Stomach (tissue), 9 donors: ENCODE measurements around the gene HTT. TPM values are rescaled to one million over a fixed set of nuclear protein-coding genes. Genes with fewer than 3 reads are reported as not detected.
A peak's percentile ranks its signal among the peaks of the same experiment; 100 is the strongest.

Source experiments
- DNase-seq, 2 donors: peaks; one replicate each; pipeline versions ENCODE4 v3.0.0 to v3.0.0-alpha.2; 2013 to 2019
- H3K27ac ChIP-seq, 5 donors: fragments of 200-600 bp in 4 of 5; sonication (generic) in 4 of 5; one replicate each; pipeline ENCODE4 v1.5.1; 2013 to 2019; ENCODE audit warnings: mild to moderate bottlenecking in 1 of 5, moderate library complexity in 1 of 5
- H3K27me3 ChIP-seq, 3 donors: fragments of 200-600 bp; sonication (generic); one replicate each; pipeline ENCODE4 v1.5.1; 2017 to 2019; ENCODE audit warnings: mixed run types in 1 of 3
- H3K36me3 ChIP-seq, 4 donors: fragments of 200-600 bp; sonication (generic); 1 replicate in 3 of 4; 2 replicates in 1 of 4; pipeline ENCODE4 v1.5.1; 2016 to 2019
- H3K4me1 ChIP-seq, 4 donors: fragments of 200-600 bp; sonication (generic); one replicate each; pipeline ENCODE4 v1.5.1; 2016 to 2019
- H3K4me3 ChIP-seq, 4 donors: fragments of 200-600 bp; sonication (generic) in 3 of 4; one replicate each; pipeline ENCODE4 v1.5.1; 2016 to 2019; ENCODE audit warnings: mild to moderate bottlenecking in 1 of 4
- H3K9me3 ChIP-seq, 4 donors: fragments of 200-600 bp; sonication (generic); one replicate each; pipeline ENCODE4 v1.5.1; 2016 to 2019
- EP300 ChIP-seq: sonication (generic); formaldehyde crosslinking; IDR thresholded peaks from one replicate; pipeline ENCODE4 v1.6.1; 2017; ENCODE audit warnings: antibody characterized with exemption
- POLR2A ChIP-seq, 4 donors: fragments of 450-650 bp; IDR thresholded peaks; one replicate each; pipeline ENCODE4 v1.6.1; 2016; ENCODE audit warnings: antibody characterized with exemption in 4 of 4, control low read depth in 2 of 4, mild to moderate bottlenecking in 1 of 4, moderate library complexity in 1 of 4
- POLR2AphosphoS5 ChIP-seq, 3 donors: sonication (generic); formaldehyde crosslinking; IDR thresholded peaks; one replicate each; pipeline ENCODE4 v1.6.1; 2016; ENCODE audit warnings: antibody characterized with exemption in 3 of 3
- WGBS, 5 donors: extraction: QIAGEN DNeasy Blood & Tissue Kit in 3 of 5; methylation state at CpG; one replicate each; pipeline versions ENCODE4 v1.1.5 to v1.1.7; 2013 to 2018; 5-methylcytosine and 5-hydroxymethylcytosine counted together
- intact Hi-C: fragments of 100-400 bp; cut with DNase I; formaldehyde crosslinking; loops from one replicate; pipeline ENCODE4 v1.15.1; 2023; ENCODE audit warnings: low total_unique reads
- polyA plus RNA-seq, 3 donors: library from polyadenylated mRNA; stranded (reverse); fragments of 200-250 nt; gene quantifications; one replicate each; pipeline ENCODE4 v1.2.3, GENCODE V29; 2013
- total RNA-seq, 5 donors: library from RNA; depleted of rRNA; stranded (reverse); fragments of >200 nt; gene quantifications; one replicate each; pipeline versions ENCODE4 v1.1.0 to v1.2.3, GENCODE V29; 2014 to 2016
- TF ChIP-seq, protein P1 (sequence below), 7 experiments: fragments of 450-650 bp in 4 of 7; fragments of 200-600 bp in 3 of 7; sonication (generic) in 3 of 7; IDR thresholded peaks; one replicate each; pipeline ENCODE4 v1.5.1; 2016 to 2019; ENCODE audit warnings: antibody characterized with exemption in 7 of 7, control low read depth in 2 of 7, mild to moderate bottlenecking in 1 of 7
- donor health status: healthy with polysubstance abuse.
- donor health status: Bipolar disorder and iron deficiency.
- donor health status: healthy.

The HTT gene
- total and polyA plus RNA-seq, 8 donors: 3.4 to 95.7 (median 41.6) TPM

- peak in 1 of 2 donors; percentile 17 for DNase-seq
- Histone ChIP-seq H3K4me1 (no peaks in the 10 kb centered on the region), H3K27me3 (no peaks in the 10 kb centered on the region), H3K36me3 (no peaks in the 10 kb centered on the region), H3K4me3 (no peak overlapping the region), H3K9me3 (no peaks in the 10 kb centered on the region), H3K27ac (no peak overlapping the region)
- no peak for TF ChIP-seq POLR2AphosphoS5 (IDR thresholded peaks at IDR 0.05)
- no peak for TF ChIP-seq POLR2A (IDR thresholded peaks at IDR 0.05)
- TF ChIP-seq, protein P1, sequence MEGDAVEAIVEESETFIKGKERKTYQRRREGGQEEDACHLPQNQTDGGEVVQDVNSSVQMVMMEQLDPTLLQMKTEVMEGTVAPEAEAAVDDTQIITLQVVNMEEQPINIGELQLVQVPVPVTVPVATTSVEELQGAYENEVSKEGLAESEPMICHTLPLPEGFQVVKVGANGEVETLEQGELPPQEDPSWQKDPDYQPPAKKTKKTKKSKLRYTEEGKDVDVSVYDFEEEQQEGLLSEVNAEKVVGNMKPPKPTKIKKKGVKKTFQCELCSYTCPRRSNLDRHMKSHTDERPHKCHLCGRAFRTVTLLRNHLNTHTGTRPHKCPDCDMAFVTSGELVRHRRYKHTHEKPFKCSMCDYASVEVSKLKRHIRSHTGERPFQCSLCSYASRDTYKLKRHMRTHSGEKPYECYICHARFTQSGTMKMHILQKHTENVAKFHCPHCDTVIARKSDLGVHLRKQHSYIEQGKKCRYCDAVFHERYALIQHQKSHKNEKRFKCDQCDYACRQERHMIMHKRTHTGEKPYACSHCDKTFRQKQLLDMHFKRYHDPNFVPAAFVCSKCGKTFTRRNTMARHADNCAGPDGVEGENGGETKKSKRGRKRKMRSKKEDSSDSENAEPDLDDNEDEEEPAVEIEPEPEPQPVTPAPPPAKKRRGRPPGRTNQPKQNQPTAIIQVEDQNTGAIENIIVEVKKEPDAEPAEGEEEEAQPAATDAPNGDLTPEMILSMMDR (IDR thresholded peaks at IDR 0.05): no peak
- TF ChIP-seq EP300: no peak
- intact Hi-C loops: no loop called here
- WGBS, 5 donors: 83 to 89% (median 86%) methylated on average over 21 to 23 of the region's 23 CpGs
These were observed 187.9 kb downstream of the HTT start for GRCh38 chr4:3262208-3263052.

DNA sequence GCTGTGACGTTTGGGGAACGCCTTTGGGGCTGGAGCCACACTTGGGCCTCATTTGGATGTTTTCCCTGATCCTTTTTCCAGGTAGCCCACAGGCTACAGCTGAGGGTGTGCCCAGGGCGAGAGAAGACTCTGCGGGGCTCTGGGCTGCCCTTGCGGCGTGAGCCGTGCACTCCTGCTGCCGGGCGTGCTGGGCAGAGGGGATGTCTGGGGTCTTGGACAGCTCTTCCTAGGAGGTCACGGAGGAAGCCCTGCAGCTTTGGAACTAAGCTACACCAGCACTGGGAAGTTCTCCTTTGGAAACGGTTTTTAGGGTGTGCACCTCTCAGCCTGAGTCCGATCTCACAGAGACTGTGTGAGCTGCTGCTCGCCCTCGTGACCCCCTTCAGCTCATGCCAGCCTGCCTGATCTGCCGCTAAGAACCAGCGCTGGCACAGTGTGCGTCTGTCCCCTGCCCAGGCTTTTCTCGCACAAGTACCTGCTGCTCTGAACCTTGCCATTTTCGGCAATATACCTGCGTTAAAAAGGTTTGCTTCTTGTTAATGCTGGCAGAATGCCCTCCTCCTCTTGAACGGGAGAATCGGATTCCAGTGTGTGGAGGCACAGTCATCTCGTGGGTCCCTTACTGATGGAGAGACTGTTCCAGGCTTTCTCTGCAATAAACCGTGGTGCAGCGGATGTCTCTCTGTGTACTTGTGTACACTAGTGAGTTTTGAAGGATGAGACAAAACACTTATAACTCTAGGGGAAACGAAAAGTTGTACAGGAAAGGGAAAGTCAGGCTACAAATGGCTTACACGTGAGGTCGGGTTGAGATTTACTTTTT, 188.8 kb downstream of the HTT start:
- no peak overlapping the region for H3K27ac ChIP-seq
- 76 to 83% (median 81%) methylated on average over 21 to 28 of the region's 28 CpGs for WGBS, 5 donors
- TF ChIP-seq POLR2A (IDR thresholded peaks at IDR 0.05) (no peak), POLR2AphosphoS5 (IDR thresholded peaks at IDR 0.05) (no peak), EP300 (no peak)
- TF ChIP-seq, protein P1 (IDR thresholded peaks at IDR 0.05): no peak
- peak in 1 of 2 donors; percentile 20 for DNase-seq
- H3K36me3 ChIP-seq: no peaks in the 10 kb centered on the region
- H3K27me3 ChIP-seq: no peaks in the 10 kb centered on the region
- no peak overlapping the region for H3K4me3 ChIP-seq
- intact Hi-C loops: no loop called here
- no peaks in the 10 kb centered on the region for H3K4me1 ChIP-seq
- no peaks in the 10 kb centered on the region for H3K9me3 ChIP-seq

- DNase-seq: peak in 1 of 2 donors; percentile 10
- WGBS, 5 donors: 62 to 67% (median 64%) methylated on average over 6 of the region's 6 CpGs
- Histone ChIP-seq H3K4me1 (no peaks in the 10 kb centered on the region), H3K27me3 (no peaks in the 10 kb centered on the region), H3K27ac (no peak overlapping the region), H3K36me3 (no peaks in the 10 kb centered on the region), H3K4me3 (no peak overlapping the region), H3K9me3 (no peaks in the 10 kb centered on the region)
- intact Hi-C loops: no loop called here
- TF ChIP-seq POLR2AphosphoS5 (IDR thresholded peaks at IDR 0.05) (no peak), POLR2A (IDR thresholded peaks at IDR 0.05) (no peak), EP300 (no peak)
- TF ChIP-seq, protein P1 (IDR thresholded peaks at IDR 0.05): no peak
These were observed 189.4 kb downstream of the HTT start for GRCh38 chr4:3263876-3264193.

DNA sequence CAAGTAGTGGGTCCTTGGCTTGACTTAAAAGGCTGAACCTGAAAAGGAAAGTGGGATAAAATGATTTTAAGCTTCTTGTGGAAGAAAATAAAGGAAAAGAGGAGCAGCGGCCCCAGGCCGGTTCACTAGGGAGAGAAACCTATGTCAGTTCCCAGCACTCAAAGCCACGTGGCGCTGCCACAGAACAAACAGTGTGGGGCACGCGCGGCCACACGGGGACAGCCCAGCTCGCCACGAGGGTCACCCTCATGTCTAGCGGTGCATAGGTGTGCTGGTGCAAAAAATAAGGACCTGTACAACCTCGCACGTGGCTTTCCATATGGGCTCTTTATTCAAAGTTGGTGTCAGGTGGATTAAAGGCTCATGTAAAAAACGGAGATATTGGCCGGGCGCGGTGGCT, 191.6 kb downstream of the HTT start:
- TF ChIP-seq EP300: no peak
- no peak for TF ChIP-seq POLR2AphosphoS5 (IDR thresholded peaks at IDR 0.05)
- TF ChIP-seq, protein P1 (IDR thresholded peaks at IDR 0.05): no peak
- no peak for TF ChIP-seq POLR2A (IDR thresholded peaks at IDR 0.05)
- Histone ChIP-seq H3K4me1 (peaks cover 0 to 8% (median 2%) of the 10 kb centered on the region in 4 donors), H3K27ac (no peak overlapping the region), H3K27me3 (no peaks in the 10 kb centered on the region), H3K4me3 (no peak overlapping the region), H3K36me3 (no peaks in the 10 kb centered on the region), H3K9me3 (no peaks in the 10 kb centered on the region)
- 93 to 96% (median 94%) methylated on average over 17 of the region's 17 CpGs for WGBS, 5 donors
- DNase-seq: peak in 1 of 2 donors; percentile 23
- intact Hi-C loops: no loop called here
